K562 (cell line): ENCODE results near the gene PRSS8. TPM values are rescaled to one million over a fixed set of nuclear protein-coding genes. Genes with fewer than 3 reads are reported as not detected.

Experiments
- BRF1 ChIP-seq: IDR thresholded peaks from 3 replicates; pipeline ENCODE4 v1.6.1; 2011; ENCODE audit warnings: borderline replicate concordance, mild to moderate bottlenecking; ENCODE audit not compliant: insufficient read length; ENCODE audit errors: extremely low read depth
- E2F4 ChIP-seq: sonication (generic); formaldehyde crosslinking; IDR thresholded peaks from 2 replicates; pipeline ENCODE4 v1.8.0; 2022; ENCODE audit warnings: mild to moderate bottlenecking, low read depth, missing genetic modification reagents
- FOXJ2 ChIP-seq: fragments of 200-800 bp; sonication (Bioruptor generic); IDR thresholded peaks from 2 replicates; pipeline ENCODE4 v1.6.1; 2016; ENCODE audit warnings: missing genetic modification characterization, missing compliant biosample characterization
- HNRNPK ChIP-seq: fragments of 200-400 bp; formaldehyde crosslinking; IDR thresholded peaks from one replicate; pipeline ENCODE4 v1.6.1; 2018; ENCODE audit warnings: mild to moderate bottlenecking, low read depth, low read length; ENCODE audit not compliant: poor library complexity, severe bottlenecking
- HSF4 ChIP-seq: fragments of 250-450 bp; sonication (Bioruptor Pico); IDR thresholded peaks from 2 replicates; pipeline ENCODE4 v2.1.2; 2022; ENCODE audit warnings: mild to moderate bottlenecking, moderate library complexity, borderline replicate concordance
- LCOR ChIP-seq: sonication (generic); formaldehyde crosslinking; IDR thresholded peaks from 2 replicates; pipeline ENCODE4 v1.8.0; 2022; ENCODE audit warnings: mild to moderate bottlenecking, missing genetic modification reagents
- MTA3 ChIP-seq: fragments of 450-650 bp; formaldehyde crosslinking; IDR thresholded peaks from 2 replicates; pipeline ENCODE4 v1.6.1; 2017; ENCODE audit warnings: mild to moderate bottlenecking, borderline replicate concordance
- NCOA2 ChIP-seq, 2 experiments: fragments of 450-650 bp; IDR thresholded peaks; 2 replicates each; pipeline ENCODE4 v1.6.1; 2018; ENCODE audit warnings: mild to moderate bottlenecking in 2 of 2, moderate library complexity in 1 of 2; ENCODE audit not compliant: partially characterized antibody in 2 of 2
- NFXL1 ChIP-seq: fragments of 450-650 bp; formaldehyde crosslinking; IDR thresholded peaks from 2 replicates; pipeline ENCODE4 v1.4.0; 2021; ENCODE audit warnings: mild to moderate bottlenecking
- PHB ChIP-seq: fragments of 250-450 bp; sonication (Bioruptor Pico); IDR thresholded peaks from 2 replicates; pipeline ENCODE4 v1.5.0; 2021
- RB1 ChIP-seq: fragments of 450-650 bp; IDR thresholded peaks from 2 replicates; pipeline ENCODE4 v1.6.1; 2017; ENCODE audit warnings: low read depth, mild to moderate bottlenecking
- THRA ChIP-seq: fragments of 450-650 bp; IDR thresholded peaks from 2 replicates; pipeline ENCODE4 v1.6.1; 2017; ENCODE audit warnings: mild to moderate bottlenecking, moderate library complexity
- USF1 ChIP-seq: sonication (generic); formaldehyde crosslinking; IDR thresholded peaks from 2 replicates; pipeline ENCODE4 v1.9.0; 2022; ENCODE audit warnings: mild to moderate bottlenecking, missing genetic modification reagents
- ZEB2 ChIP-seq: fragments of 450-650 bp; IDR thresholded peaks from 2 replicates; pipeline ENCODE4 v1.6.1; 2016
- ZNF174 ChIP-seq: fragments of 250-450 bp; sonication (Bioruptor Pico); IDR thresholded peaks from 2 replicates; pipeline ENCODE4 v1.4.0; 2020; ENCODE audit warnings: mild to moderate bottlenecking
- ZNF175 ChIP-seq: fragments of 200-800 bp; sonication (Bioruptor generic); IDR thresholded peaks from 2 replicates; pipeline ENCODE4 v1.6.1; 2016; ENCODE audit warnings: low read depth, mild to moderate bottlenecking, missing genetic modification characterization, missing compliant biosample characterization
- ZNF224 ChIP-seq: sonication (generic); formaldehyde crosslinking; IDR thresholded peaks from 2 replicates; pipeline ENCODE4 v1.8.0; 2022; ENCODE audit warnings: mild to moderate bottlenecking, missing genetic modification reagents
- ZNF551 ChIP-seq: fragments of 250-450 bp; sonication (Bioruptor Pico); IDR thresholded peaks from 2 replicates; pipeline ENCODE4 v1.5.0; 2021; ENCODE audit warnings: mild to moderate bottlenecking, moderate library complexity
- ZNF609 ChIP-seq: sonication (generic); formaldehyde crosslinking; IDR thresholded peaks from 2 replicates; pipeline ENCODE4 v1.8.1; 2023; ENCODE audit warnings: missing genetic modification reagents, mild to moderate bottlenecking, borderline replicate concordance
- ZNF780A ChIP-seq: fragments of 250-450 bp; sonication (Bioruptor Pico); IDR thresholded peaks from 2 replicates; pipeline ENCODE4 v1.5.0; 2021; ENCODE audit warnings: mild to moderate bottlenecking
- polyA plus RNA-seq, 8 experiments: library from polyadenylated mRNA; depleted of rRNA in 4 of 8; stranded (reverse) in 5 of 8; unstranded in 3 of 8; fragments of >200 nt; fragmentation: Nextera tagmentation in 2 of 8; fragmentation: Illumina TruSeq in 1 of 8; extraction: Ambion mirVana in 2 of 8; extraction: Trizol in 1 of 8; gene quantifications; 2 replicates each; pipeline versions ENCODE4 v1.2.1 to v1.2.3, GENCODE V29; 2011 to 2014; ENCODE audit warnings: inconsistent platforms in 1 of 8, missing spikeins in 1 of 8
- total RNA-seq, 7 experiments: library from RNA; depleted of rRNA in 6 of 7; stranded (reverse); fragments of >200 nt in 6 of 7; fragmentation: Illumina TruSeq in 2 of 7; extraction: Trizol in 2 of 7; gene quantifications; 2 replicates each; pipeline versions ENCODE4 v1.2.1 to v1.2.3, GENCODE V29; 2011 to 2021; ENCODE audit warnings: low replicate concordance in 1 of 7

Gene PRSS8
- total and polyA plus RNA-seq, 9 of the 15 experiments (the other 6 are each of a cell fraction or from before 2014, with no cell fraction given), result 0.25 to 3.9 (median 1.3) TPM; not detected in 1

- TF ChIP-seq ZNF609 (no peak), LCOR (no peak), THRA (no peak), ZNF224 (CRISPR knock-in tag) (no peak), PHB (no peak), RB1 (0 out of 2 replicates have a peak, but pooled peaks have one; percentile 25), BRF1 (no peak), NFXL1 (CRISPR knock-in tag) (no peak), NCOA2 (IDR thresholded peaks at IDR 0.05; ENCODE audit: partially characterized antibody in 2 of 2) (no peak), ZEB2 (no peak), ZNF175 (CRISPR knock-in tag) (0 out of 2 replicates have a peak, but pooled peaks have one; percentile 55), ZNF174 (CRISPR knock-in tag) (no peak), HSF4 (CRISPR knock-in tag) (no peak), E2F4 (CRISPR knock-in tag) (no peak), MTA3 (peak; percentile 78; the same call in 1 of the 2 replicates), USF1 (CRISPR knock-in tag) (no peak), FOXJ2 (tag) (no peak), ZNF780A (CRISPR knock-in tag) (no peak), ZNF551 (CRISPR knock-in tag) (no peak), HNRNPK (no peak)
Measured at GRCh38 chr16:31128711-31129567, 6.6 kb downstream of the PRSS8 start (continued).
